Left ventricle myocardium inferior (tissue), 1 donor: ENCODE results near the gene SGMS1. TPM values are rescaled to one million over a fixed set of nuclear protein-coding genes. Genes with fewer than 3 reads are reported as not detected.
"Not testable (repeated sequence)": the region's sequence is repeated elsewhere in the genome, so short reads cannot be mapped to it uniquely, and the experiment has no call there.

Experiments used
- DNase-seq: peaks from one replicate; pipeline ENCODE4 v3.0.0-alpha.2; 2020
- H3K27ac ChIP-seq: fragments of 200-600 bp; replicated peaks from 2 replicates; pipeline ENCODE4 v1.8.0; 2021
- H3K27me3 ChIP-seq: fragments of 200-600 bp; 2 replicates; pipeline ENCODE4 v1.8.0; 2021; ENCODE audit warnings: low read depth
- H3K36me3 ChIP-seq: fragments of 200-600 bp; 2 replicates; pipeline ENCODE4 v1.8.0; 2021
- H3K4me1 ChIP-seq: fragments of 200-600 bp; 2 replicates; pipeline ENCODE4 v1.8.0; 2021
- H3K4me3 ChIP-seq: fragments of 200-600 bp; 2 replicates; pipeline ENCODE4 v1.8.0; 2021; ENCODE audit warnings: mild to moderate bottlenecking, moderate library complexity
- H3K9me3 ChIP-seq: fragments of 200-600 bp; replicated peaks from 2 replicates; pipeline ENCODE4 v1.8.0; 2021
- CTCF ChIP-seq: fragments of 200-600 bp; IDR thresholded peaks from 2 replicates; pipeline ENCODE4 v1.8.0; 2021; ENCODE audit warnings: antibody characterized with exemption, mild to moderate bottlenecking, borderline replicate concordance
- intact Hi-C: fragments of 100-400 bp; cut with micrococcal nuclease; formaldehyde crosslinking; loops from one replicate; pipeline ENCODE4 v1.11.0; 2022
- total RNA-seq: library from RNA; stranded (reverse); fragmentation: NEBNext Ultra II Directional; extraction: Animal tissue kit (Norgen Biotek cat#: 25700); gene quantifications from one replicate; pipeline ENCODE4 v1.2.1, GENCODE V29; 2021
- donor health status: DM: no; HTN: yes; CAD: no; lungs with severe emphysema.

The SGMS1 gene
- total RNA-seq, 1 donor from 2014 or later: 18.6 TPM

DNA sequence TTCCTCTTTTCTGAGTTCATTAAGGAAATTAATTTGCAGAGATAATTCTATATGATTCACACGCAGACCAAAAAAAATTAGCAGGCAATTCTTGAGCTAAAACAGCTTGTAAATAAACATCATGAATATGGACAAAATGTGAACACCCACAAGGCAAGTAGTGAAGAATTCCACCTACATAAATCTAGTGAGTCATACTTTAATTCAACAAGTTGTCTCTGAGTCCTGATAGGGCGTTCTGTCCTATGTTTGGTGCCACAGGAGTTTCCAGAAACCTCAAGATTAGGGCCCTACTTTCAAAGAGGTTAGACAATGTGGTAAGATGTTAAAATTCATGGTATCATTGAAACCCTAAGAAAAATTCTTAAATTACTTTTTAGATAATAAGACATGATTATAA, 122.3 kb downstream of the SGMS1 start:
- intact Hi-C loops: no loop called here
- DNase-seq: no peak
- Histone ChIP-seq H3K9me3 (no peaks in the 10 kb centered on the region), H3K27me3 (no peaks in the 10 kb centered on the region), H3K36me3 (no peaks in the 10 kb centered on the region), H3K27ac (no peak overlapping the region), H3K4me3 (no peak overlapping the region), H3K4me1 (peaks cover 58% of the 10 kb centered on the region)
- no peak for TF ChIP-seq CTCF

DNA sequence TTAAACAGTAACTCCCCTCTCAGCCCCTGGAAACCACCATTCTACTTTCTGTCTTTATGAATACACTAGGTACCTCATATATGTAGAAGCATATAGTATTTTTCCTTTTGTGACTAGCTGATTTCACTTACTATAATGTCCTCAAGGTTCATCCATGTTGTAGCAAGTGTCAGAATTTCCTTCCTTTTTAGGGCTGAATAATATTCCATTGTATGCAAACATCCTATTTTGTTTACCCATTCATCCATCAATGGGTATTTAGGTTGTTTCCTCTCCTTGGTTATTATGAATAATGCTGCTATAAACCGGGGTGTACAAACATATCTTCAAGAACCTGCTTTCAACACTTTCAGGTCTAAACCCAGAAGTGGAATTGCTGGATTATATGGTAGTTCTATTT, 125.3 kb downstream of the SGMS1 start:
- peak overlapping the region; percentile 71 for H3K27ac ChIP-seq
- no peak for TF ChIP-seq CTCF
- H3K4me1 ChIP-seq: peaks cover 52% of the 10 kb centered on the region
- H3K9me3 ChIP-seq: no peaks in the 10 kb centered on the region
- intact Hi-C loops: no loop called here
- H3K4me3 ChIP-seq: no peak overlapping the region
- no peak for DNase-seq
- no peaks in the 10 kb centered on the region for H3K36me3 ChIP-seq
- H3K27me3 ChIP-seq: no peaks in the 10 kb centered on the region

GRCh38 chr10:50497758-50498157, 126.0 kb downstream of the SGMS1 start:
- Histone ChIP-seq H3K9me3 (no peaks in the 10 kb centered on the region), H3K36me3 (no peaks in the 10 kb centered on the region), H3K4me1 (peaks cover 46% of the 10 kb centered on the region), H3K27me3 (no peaks in the 10 kb centered on the region), H3K27ac (peak overlapping the region; percentile 71), H3K4me3 (peak overlapping the region; percentile 23)
- no peak for TF ChIP-seq CTCF
- intact Hi-C loops: no loop called here
- no peak for DNase-seq

DNA sequence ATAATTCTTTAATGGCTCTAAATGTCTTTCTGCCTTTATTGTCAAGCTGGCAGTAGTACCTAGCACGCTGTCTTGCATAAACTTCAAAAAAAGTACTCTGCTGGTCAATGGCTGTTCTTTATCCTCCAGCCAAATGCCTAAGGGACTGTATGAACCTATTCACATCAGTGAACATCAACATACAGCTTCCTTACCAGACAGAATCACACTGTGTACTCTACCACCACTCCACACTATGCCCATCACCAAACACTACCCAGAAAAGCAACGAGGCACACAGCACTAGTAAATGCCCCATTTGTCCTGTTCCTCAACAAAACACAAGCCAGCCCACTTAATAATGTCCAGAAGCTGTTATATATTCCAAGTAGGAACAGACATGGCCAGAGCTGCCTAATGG, 127.5 kb downstream of the SGMS1 start:
- H3K4me1 ChIP-seq: peaks cover 31% of the 10 kb centered on the region
- intact Hi-C loops: no loop called here
- H3K27me3 ChIP-seq: no peaks in the 10 kb centered on the region
- DNase-seq: no peak
- TF ChIP-seq CTCF: no peak
- no peaks in the 10 kb centered on the region for H3K36me3 ChIP-seq
- no peak overlapping the region for H3K4me3 ChIP-seq
- peak overlapping the region; percentile 71 for H3K27ac ChIP-seq
- H3K9me3 ChIP-seq: no peaks in the 10 kb centered on the region

DNA sequence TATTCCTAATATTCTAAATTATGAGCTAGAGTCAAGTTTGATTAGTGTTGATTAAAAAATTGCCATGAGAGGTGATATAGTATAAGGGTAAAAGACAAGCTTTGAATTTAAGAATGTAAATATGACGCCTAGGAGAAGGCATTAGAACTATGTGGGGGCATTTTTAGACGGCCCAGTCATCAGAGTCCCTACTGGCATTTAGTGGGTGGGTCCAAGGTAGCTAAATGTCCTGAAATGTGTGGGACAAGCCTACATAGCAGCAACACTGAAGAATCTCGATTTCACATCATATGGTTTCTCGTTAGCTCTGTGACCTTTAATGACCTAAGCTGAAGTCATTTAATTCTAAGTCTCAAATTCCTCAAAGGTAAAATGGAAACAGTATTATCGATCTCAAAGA, 133.5 kb downstream of the SGMS1 start:
- intact Hi-C loops: no loop called here
- no peaks in the 10 kb centered on the region for H3K27me3 ChIP-seq
- no peak for DNase-seq
- no peak for TF ChIP-seq CTCF
- peaks cover 4% of the 10 kb centered on the region for H3K9me3 ChIP-seq
- peaks cover 15% of the 10 kb centered on the region for H3K4me1 ChIP-seq
- H3K27ac ChIP-seq: no peak overlapping the region
- no peaks in the 10 kb centered on the region for H3K36me3 ChIP-seq
- H3K4me3 ChIP-seq: no peak overlapping the region

- H3K36me3 ChIP-seq, H3K27ac ChIP-seq, DNase-seq, H3K27me3 ChIP-seq, H3K4me3 ChIP-seq, intact Hi-C loops: not testable (repeated sequence)
- Histone ChIP-seq H3K9me3 (peaks cover 24% of the 10 kb centered on the region), H3K4me1 (peaks cover 12% of the 10 kb centered on the region)
Measured at GRCh38 chr10:50484550-50484949, 139.2 kb downstream of the SGMS1 start.
